Glomerular visceral epithelial cell (primary cell): ENCODE data around the gene USP7.

Experiments used
- DNase-seq: peaks from one replicate; pipeline ENCODE4 v3.0.0-alpha.2; 2016; ENCODE audit errors: extremely low spot score

Gene USP7

GRCh38 chr16:8901320-8901861, 62.3 kb downstream of the USP7 start:
- no peak for DNase-seq

- no peak for DNase-seq
Observed at GRCh38 chr16:8900343-8900742, 63.4 kb downstream of the USP7 start.

- no peak for DNase-seq
Observed at GRCh38 chr16:8899709-8900317, 63.9 kb downstream of the USP7 start.

- DNase-seq, result no peak
Observed at GRCh38 chr16:8898660-8899318, 64.9 kb downstream of the USP7 start.

- no peak for DNase-seq
Observed at GRCh38 chr16:8894736-8895334, 68.9 kb downstream of the USP7 start.

- no peak for DNase-seq
Observed at GRCh38 chr16:8893976-8894690, 69.6 kb downstream of the USP7 start.

- DNase-seq, result no peak
Observed at GRCh38 chr16:8893426-8893825, 70.3 kb downstream of the USP7 start.

GRCh38 chr16:8892101-8892575, 71.6 kb downstream of the USP7 start:
- DNase-seq, result no peak

- no peak for DNase-seq
Observed at GRCh38 chr16:8890549-8890921, 73.2 kb downstream of the USP7 start.

GRCh38 chr16:8889893-8890548, 73.7 kb downstream of the USP7 start:
- DNase-seq, result no peak

- DNase-seq, result no peak
Observed at GRCh38 chr16:8888951-8889892, 74.5 kb downstream of the USP7 start.

- peak; percentile 66 for DNase-seq
Observed at GRCh38 chr16:8887952-8888560, 75.7 kb downstream of the USP7 start.

- DNase-seq, result no peak
Observed at GRCh38 chr16:8887431-8887765, 76.3 kb downstream of the USP7 start.

GRCh38 chr16:8886593-8887430, 76.9 kb downstream of the USP7 start:
- DNase-seq, result no peak

GRCh38 chr16:8885674-8886592, 77.8 kb downstream of the USP7 start:
- DNase-seq, result peak; percentile 71

GRCh38 chr16:8882725-8883377, 80.9 kb downstream of the USP7 start:
- DNase-seq, result no peak

GRCh38 chr16:8882041-8882617, 81.6 kb downstream of the USP7 start, which contains the start of gene LITAFD:
TSS of gene LITAFD (plus strand) at chr16:8882351. CDS start at chr16:8884356, 2,005 bp downstream.
- DNase-seq, result no peak
